NOMO-1 treated with DMSO at 0.1 percent for 48 hours (cell line): ENCODE results near the gene TSPY2.
"Not testable (repeated sequence)": the region's sequence is repeated elsewhere in the genome, so short reads cannot be mapped to it uniquely, and the experiment has no call there.

ENCODE experiments used
- DNase-seq: peaks from one replicate; lab custom pipeline; 2025; ENCODE audit not compliant: unreplicated experiment; lab: John Stamatoyannopoulos, UW

TSPY2 gene

GRCh38 chrY:6245923-6246322 lies at the start of gene TSPY2:
TSPY2 (plus strand) TSS chrY:6246223; CDS start chrY:6246269, 46 bp downstream.
- DNase-seq, result not testable (repeated sequence)

GRCh38 chrY:6209565-6209964 lies 36.5 kb upstream of the TSPY2 start:
- DNase-seq, result not testable (repeated sequence)

- DNase-seq, result not testable (repeated sequence)
Measured at GRCh38 chrY:6217045-6217444, 29.0 kb upstream of the TSPY2 start.

GRCh38 chrY:6269839-6270238 lies 23.8 kb downstream of the TSPY2 start:
- not testable (repeated sequence) for DNase-seq
